Left ventricle myocardium inferior (tissue), 1 donor: ENCODE results near the gene TMCO6. TPM values are rescaled to one million over a fixed set of nuclear protein-coding genes. Genes with fewer than 3 reads are reported as not detected.
"Not testable (repeated sequence)": the region's sequence is repeated elsewhere in the genome, so short reads cannot be mapped to it uniquely, and the experiment has no call there.

ENCODE experiments used
- DNase-seq: peaks from one replicate; pipeline ENCODE4 v3.0.0-alpha.2; 2020
- H3K27ac ChIP-seq: fragments of 200-600 bp; replicated peaks from 2 replicates; pipeline ENCODE4 v1.8.0; 2021
- H3K27me3 ChIP-seq: fragments of 200-600 bp; 2 replicates; pipeline ENCODE4 v1.8.0; 2021; ENCODE audit warnings: low read depth
- H3K36me3 ChIP-seq: fragments of 200-600 bp; 2 replicates; pipeline ENCODE4 v1.8.0; 2021
- H3K4me1 ChIP-seq: fragments of 200-600 bp; 2 replicates; pipeline ENCODE4 v1.8.0; 2021
- H3K4me3 ChIP-seq: fragments of 200-600 bp; 2 replicates; pipeline ENCODE4 v1.8.0; 2021; ENCODE audit warnings: mild to moderate bottlenecking, moderate library complexity
- H3K9me3 ChIP-seq: fragments of 200-600 bp; replicated peaks from 2 replicates; pipeline ENCODE4 v1.8.0; 2021
- CTCF ChIP-seq: fragments of 200-600 bp; IDR thresholded peaks from 2 replicates; pipeline ENCODE4 v1.8.0; 2021; ENCODE audit warnings: antibody characterized with exemption, mild to moderate bottlenecking, borderline replicate concordance
- intact Hi-C: fragments of 100-400 bp; cut with micrococcal nuclease; formaldehyde crosslinking; loops from one replicate; pipeline ENCODE4 v1.11.0; 2022
- long read RNA-seq: library from polyadenylated mRNA; unstranded; transcript quantifications from one replicate; pipeline ENCODE4 v2.0.0, GENCODE V29; 2021
- total RNA-seq: library from RNA; stranded (reverse); fragmentation: NEBNext Ultra II Directional; extraction: Animal tissue kit (Norgen Biotek cat#: 25700); gene quantifications from one replicate; pipeline ENCODE4 v1.2.1, GENCODE V29; 2021
- donor health status: DM: no; HTN: yes; CAD: no; lungs with severe emphysema.

Gene TMCO6
- 2.6 TPM for total RNA-seq
- long read RNA-seq, result 0 reads

DNA sequence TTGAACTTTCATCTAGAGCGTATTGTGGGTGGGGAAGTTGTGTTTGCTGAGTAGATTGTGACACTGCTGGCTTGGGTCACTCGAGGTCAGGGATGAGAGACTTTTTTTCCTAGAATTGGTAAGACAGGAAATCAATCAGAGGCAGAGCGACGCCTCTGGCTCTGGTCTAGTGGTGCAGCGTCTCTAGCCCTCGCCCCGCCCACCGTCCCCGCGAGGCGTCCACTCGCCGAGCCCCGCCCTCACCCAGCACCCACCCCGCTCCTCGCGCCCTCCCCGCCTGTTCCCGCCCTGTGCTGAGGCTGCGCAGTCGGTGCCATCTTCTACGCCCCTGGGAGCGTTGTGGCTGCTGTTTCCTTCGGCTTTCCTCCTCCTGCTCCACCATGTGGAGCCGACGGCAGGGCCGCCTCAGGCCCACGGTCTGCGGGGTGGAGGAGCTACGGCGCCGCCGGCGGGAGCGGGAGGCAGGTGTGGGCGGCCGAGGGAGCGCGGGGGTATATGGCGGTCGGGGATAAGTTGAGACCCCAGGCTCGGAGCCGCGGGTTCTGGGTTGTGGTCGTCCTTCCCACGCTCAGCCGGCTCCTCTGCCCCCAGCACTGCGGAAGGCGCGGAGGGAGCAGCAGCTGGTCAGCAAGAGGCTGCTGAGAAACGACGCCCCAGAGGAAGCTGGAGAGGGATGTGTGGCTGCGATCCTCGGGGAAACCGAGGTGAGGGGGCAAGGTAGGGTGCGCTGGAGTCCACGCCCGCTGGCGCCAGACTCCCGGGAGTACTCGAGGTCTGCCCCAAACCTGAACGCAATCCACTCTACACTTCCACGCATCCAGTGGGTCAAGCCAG, at the start of gene TMCO6:
TMCO6 (plus strand) TSS at position 304 of the 834 bp plus-strand sequence; CDS start at position 381, 77 bp downstream.
- peak within 1 kb of the TSS; percentile 85 for H3K4me3 ChIP-seq
- peaks cover 39% of the 10 kb centered on the region for H3K4me1 ChIP-seq

GRCh38 chr5:140590861-140591260, 48.4 kb upstream of the TMCO6 start:
- Histone ChIP-seq H3K9me3 (no peaks in the 10 kb centered on the region), H3K36me3 (no peaks in the 10 kb centered on the region), H3K27ac (no peak overlapping the region), H3K27me3 (no peaks in the 10 kb centered on the region), H3K4me3 (no peak overlapping the region), H3K4me1 (peaks cover 23% of the 10 kb centered on the region)
- no peak for DNase-seq
- intact Hi-C loops, result no loop called here
- no peak for TF ChIP-seq CTCF

More for the DNA sequence above, at the start of gene TMCO6:
- peak; percentile 79 for TF ChIP-seq CTCF
- peak within 1 kb of the TSS; percentile 93 for H3K27ac ChIP-seq
- H3K9me3 ChIP-seq, result no peaks in the 10 kb centered on the region
- H3K36me3 ChIP-seq, result peaks cover 30% of the 10 kb centered on the region
- intact Hi-C loops, result no loop called here
- peak; percentile 99 for DNase-seq
- H3K27me3 ChIP-seq, result no peaks in the 10 kb centered on the region

DNA sequence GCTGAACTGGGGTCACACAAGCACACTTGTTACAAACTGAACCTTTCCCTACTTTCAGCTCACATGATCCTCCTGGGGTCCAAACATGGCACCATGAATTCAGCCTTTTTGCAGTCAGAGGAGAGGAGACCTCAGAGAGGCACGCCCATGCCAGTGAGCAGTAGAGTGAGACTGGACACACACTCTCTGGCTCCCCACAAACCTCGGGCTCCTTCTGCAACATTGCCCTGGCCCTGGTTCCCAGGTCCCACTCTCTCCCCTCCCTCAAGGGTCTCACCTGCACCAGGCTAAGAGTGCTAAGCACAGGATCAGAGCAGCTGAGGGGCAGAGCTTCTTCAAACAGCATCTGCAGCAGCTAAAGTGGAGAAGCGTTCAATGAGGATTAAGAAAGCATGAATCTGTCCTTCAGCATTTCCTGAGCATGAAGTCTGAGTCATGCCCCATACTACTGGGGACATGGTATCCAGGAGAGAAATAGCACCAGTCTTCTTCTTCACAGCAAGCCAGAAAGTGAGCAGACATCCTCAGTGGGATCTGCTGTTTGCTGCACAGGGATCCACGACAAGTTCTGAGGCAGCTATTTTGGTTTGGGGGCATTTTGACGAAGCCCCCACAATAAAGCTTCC, 47.4 kb upstream of the TMCO6 start:
- no peaks in the 10 kb centered on the region for H3K27me3 ChIP-seq
- no peaks in the 10 kb centered on the region for H3K9me3 ChIP-seq
- no peak for TF ChIP-seq CTCF
- peaks cover 33% of the 10 kb centered on the region for H3K4me1 ChIP-seq
- no peaks in the 10 kb centered on the region for H3K36me3 ChIP-seq
- no peak overlapping the region for H3K4me3 ChIP-seq
- intact Hi-C loops, result no loop called here
- peak overlapping the region; percentile 19 for H3K27ac ChIP-seq
- DNase-seq, result no peak

- H3K4me1 ChIP-seq, result peaks cover 33% of the 10 kb centered on the region
- H3K9me3 ChIP-seq, H3K27me3 ChIP-seq, H3K27ac ChIP-seq, H3K36me3 ChIP-seq, intact Hi-C loops, DNase-seq: not testable (repeated sequence)
- H3K4me3 ChIP-seq, result peak overlapping the region; percentile 21
These were observed 46.2 kb upstream of the TMCO6 start for GRCh38 chr5:140593070-140593469.

- Histone ChIP-seq H3K36me3 (no peaks in the 10 kb centered on the region), H3K27ac (no peak overlapping the region), H3K4me3 (no peak overlapping the region), H3K9me3 (no peaks in the 10 kb centered on the region), H3K27me3 (no peaks in the 10 kb centered on the region), H3K4me1 (peaks cover 24% of the 10 kb centered on the region)
- intact Hi-C loops, result no loop called here
- no peak for TF ChIP-seq CTCF
- no peak for DNase-seq
These were observed 45.1 kb upstream of the TMCO6 start for GRCh38 chr5:140594169-140594568.
